K562 (cell line): ENCODE results near the gene EML2. TPM values are rescaled to one million over a fixed set of nuclear protein-coding genes. Genes with fewer than 3 reads are reported as not detected.

Source experiments
- BCLAF1 ChIP-seq, 2 experiments: fragments of 450-650 bp in 1 of 2; IDR thresholded peaks; 2 replicates each; pipeline ENCODE4 v1.6.1; 2011 to 2017; ENCODE audit warnings: low read depth in 2 of 2, antibody characterized with exemption in 1 of 2, borderline replicate concordance in 1 of 2, low read length in 1 of 2, mild to moderate bottlenecking in 1 of 2, mixed read lengths in 1 of 2; ENCODE audit not compliant: control insufficient read depth in 1 of 2
- BMI1 ChIP-seq: fragments of 150-350 bp; IDR thresholded peaks from 2 replicates; pipeline ENCODE4 v1.6.1; 2014; ENCODE audit warnings: low read length
- CBFB ChIP-seq: sonication (generic); formaldehyde crosslinking; IDR thresholded peaks from 2 replicates; pipeline ENCODE4 v1.4.0; 2020; ENCODE audit warnings: mild to moderate bottlenecking, missing genetic modification reagents
- DDX20 ChIP-seq: fragments of 450-650 bp; IDR thresholded peaks from 2 replicates; pipeline ENCODE4 v1.6.1; 2016; ENCODE audit warnings: missing genetic modification characterization, low read depth, mild to moderate bottlenecking, missing compliant biosample characterization, moderate library complexity
- ELF1 ChIP-seq: fragments of 200-800 bp; sonication (Bioruptor generic); IDR thresholded peaks from 2 replicates; pipeline ENCODE4 v1.6.1; 2016; ENCODE audit warnings: missing genetic modification characterization, missing compliant biosample characterization
- FIP1L1 ChIP-seq: fragments of 200-400 bp; formaldehyde crosslinking; IDR thresholded peaks from 2 replicates; pipeline ENCODE4 v1.6.1; 2018; ENCODE audit warnings: mild to moderate bottlenecking, low read depth, low read length; ENCODE audit not compliant: poor library complexity, severe bottlenecking
- FOXM1 ChIP-seq, 2 experiments: fragments of 450-650 bp in 1 of 2; sonication (generic) in 1 of 2; formaldehyde crosslinking in 1 of 2; IDR thresholded peaks; 2 replicates each; pipeline versions ENCODE4 v1.6.1 to v1.9.0; 2017 to 2022; ENCODE audit warnings: low read depth in 2 of 2, mild to moderate bottlenecking in 2 of 2, missing genetic modification reagents in 1 of 2, moderate library complexity in 1 of 2
- HSF4 ChIP-seq: fragments of 250-450 bp; sonication (Bioruptor Pico); IDR thresholded peaks from 2 replicates; pipeline ENCODE4 v2.1.2; 2022; ENCODE audit warnings: mild to moderate bottlenecking, moderate library complexity, borderline replicate concordance
- L3MBTL2 ChIP-seq: fragments of 450-650 bp; IDR thresholded peaks from 2 replicates; pipeline ENCODE4 v1.6.1; 2016; ENCODE audit warnings: mild to moderate bottlenecking, moderate library complexity
- MEF2A ChIP-seq: IDR thresholded peaks from 2 replicates; pipeline ENCODE4 v1.6.1; 2011; ENCODE audit warnings: low read depth, mild to moderate bottlenecking, low read length, moderate library complexity; ENCODE audit not compliant: control insufficient read depth
- MTA3 ChIP-seq: fragments of 450-650 bp; formaldehyde crosslinking; IDR thresholded peaks from 2 replicates; pipeline ENCODE4 v1.6.1; 2017; ENCODE audit warnings: mild to moderate bottlenecking, borderline replicate concordance
- PKNOX1 ChIP-seq: fragments of 450-650 bp; IDR thresholded peaks from 2 replicates; pipeline ENCODE4 v1.6.1; 2016
- PML ChIP-seq: IDR thresholded peaks from 2 replicates; pipeline ENCODE4 v1.6.1; 2012; ENCODE audit warnings: low read length, inconsistent platforms
- RBM25 ChIP-seq: fragments of 200-400 bp; formaldehyde crosslinking; IDR thresholded peaks from 2 replicates; pipeline ENCODE4 v1.6.1; 2018; ENCODE audit warnings: low read length, low read depth, moderate library complexity; ENCODE audit not compliant: severe bottlenecking
- SRSF3 ChIP-seq: fragments of 200-400 bp; formaldehyde crosslinking; IDR thresholded peaks from 2 replicates; pipeline ENCODE4 v1.6.1; 2016; ENCODE audit warnings: mild to moderate bottlenecking, low read length, moderate library complexity; ENCODE audit not compliant: insufficient read depth
- STAG1 ChIP-seq: sonication (generic); formaldehyde crosslinking; IDR thresholded peaks from 2 replicates; pipeline ENCODE4 v1.5.0; 2020; ENCODE audit warnings: missing genetic modification reagents, borderline replicate concordance
- TBL1XR1 ChIP-seq, 2 experiments: IDR thresholded peaks; 2 replicates each; pipeline ENCODE4 v1.6.1; 2012; ENCODE audit warnings: improper control_type of control experiment in 2 of 2, low read length in 2 of 2, mild to moderate bottlenecking in 1 of 2
- TSC22D4 ChIP-seq: fragments of 450-650 bp; IDR thresholded peaks from 2 replicates; pipeline ENCODE4 v1.6.1; 2016; ENCODE audit warnings: missing genetic modification characterization, missing biosample characterization, control low read depth
- XRCC4 ChIP-seq: IDR thresholded peaks from one replicate; pipeline ENCODE4 v1.6.1; 2011; ENCODE audit not compliant: insufficient read depth, insufficient read length; ENCODE audit errors: extremely low read depth
- XRCC5 ChIP-seq: fragments of 200-400 bp; formaldehyde crosslinking; IDR thresholded peaks from 2 replicates; pipeline ENCODE4 v1.6.1; 2017; ENCODE audit warnings: low read depth, mild to moderate bottlenecking, low read length
- ZFPM2 ChIP-seq: fragments of 250-450 bp; sonication (Bioruptor Pico); IDR thresholded peaks from 2 replicates; pipeline ENCODE4 v1.5.1; 2022; ENCODE audit warnings: mild to moderate bottlenecking
- ZNF165 ChIP-seq: fragments of 250-450 bp; sonication (Bioruptor Pico); IDR thresholded peaks from 2 replicates; pipeline ENCODE4 v1.4.0; 2020; ENCODE audit warnings: borderline replicate concordance
- ZNF217 ChIP-seq: sonication (generic); formaldehyde crosslinking; IDR thresholded peaks from 2 replicates; pipeline ENCODE4 v1.8.0; 2022; ENCODE audit warnings: mild to moderate bottlenecking, missing genetic modification reagents
- ZNF354B ChIP-seq: fragments of 250-450 bp; sonication (Bioruptor Pico); IDR thresholded peaks from 2 replicates; pipeline ENCODE4 v1.4.0; 2020
- polyA plus RNA-seq, 8 experiments: library from polyadenylated mRNA; depleted of rRNA in 4 of 8; stranded (reverse) in 5 of 8; unstranded in 3 of 8; fragments of >200 nt; fragmentation: Nextera tagmentation in 2 of 8; fragmentation: Illumina TruSeq in 1 of 8; extraction: Ambion mirVana in 2 of 8; extraction: Trizol in 1 of 8; gene quantifications; 2 replicates each; pipeline versions ENCODE4 v1.2.1 to v1.2.3, GENCODE V29; 2011 to 2014; ENCODE audit warnings: inconsistent platforms in 1 of 8, missing spikeins in 1 of 8
- total RNA-seq, 7 experiments: library from RNA; depleted of rRNA in 6 of 7; stranded (reverse); fragments of >200 nt in 6 of 7; fragmentation: Illumina TruSeq in 2 of 7; extraction: Trizol in 2 of 7; gene quantifications; 2 replicates each; pipeline versions ENCODE4 v1.2.1 to v1.2.3, GENCODE V29; 2011 to 2021; ENCODE audit warnings: low replicate concordance in 1 of 7

Gene EML2
- total and polyA plus RNA-seq, 9 of the 15 experiments (the other 6 are each of a cell fraction or from before 2014, with no cell fraction given): 2.6 to 69.6 (median 24.8) TPM

- TF ChIP-seq BCLAF1 (IDR thresholded peaks at IDR 0.05; ENCODE audit: borderline replicate concordance in 1 of 2, control insufficient read depth in 1 of 2, low read depth in 2 of 2, low read length in 1 of 2) (no peak), FOXM1 (IDR thresholded peaks at IDR 0.05; ENCODE audit: low read depth) (peak; percentile 90), FOXM1 (CRISPR knock-in tag; IDR thresholded peaks at IDR 0.05; ENCODE audit: low read depth) (no peak), HSF4 (no peak), RBM25 (peak; percentile 96), SRSF3 (no peak), PKNOX1 (peak; percentile 69), ELF1 (no peak), XRCC5 (peak; percentile 96), XRCC4 (no peak), BMI1 (no peak), ZNF354B (CRISPR knock-in tag) (no peak), MTA3 (peak; percentile 77), ZNF165 (CRISPR knock-in tag) (no peak), L3MBTL2 (peak; percentile 81), MEF2A (no peak), STAG1 (CRISPR knock-in tag) (no peak), CBFB (CRISPR knock-in tag) (peak; percentile 98), TBL1XR1 (IDR thresholded peaks at IDR 0.05; ENCODE audit: low read length in 2 of 2) (no peak), PML (peak; percentile 49), ZNF217 (CRISPR knock-in tag) (no peak), ZFPM2 (CRISPR knock-in tag) (no peak), DDX20 (tag) (no peak), TSC22D4 (no peak), FIP1L1 (peak; percentile 30)
Observed at GRCh38 chr19:45645631-45646344, 6.6 kb upstream of the EML2 start (continued).
